ENCODE measurements around the gene EVL. TPM values are rescaled to one million over a fixed set of nuclear protein-coding genes. Genes with fewer than 3 reads are reported as not detected.
A peak's percentile ranks its signal among the peaks of the same experiment; 100 is the strongest.

The EVL gene
- total RNA-seq, 4 donors from 2014 or later = 22.8 to 86.4 (median 45.2) TPM

DNA sequence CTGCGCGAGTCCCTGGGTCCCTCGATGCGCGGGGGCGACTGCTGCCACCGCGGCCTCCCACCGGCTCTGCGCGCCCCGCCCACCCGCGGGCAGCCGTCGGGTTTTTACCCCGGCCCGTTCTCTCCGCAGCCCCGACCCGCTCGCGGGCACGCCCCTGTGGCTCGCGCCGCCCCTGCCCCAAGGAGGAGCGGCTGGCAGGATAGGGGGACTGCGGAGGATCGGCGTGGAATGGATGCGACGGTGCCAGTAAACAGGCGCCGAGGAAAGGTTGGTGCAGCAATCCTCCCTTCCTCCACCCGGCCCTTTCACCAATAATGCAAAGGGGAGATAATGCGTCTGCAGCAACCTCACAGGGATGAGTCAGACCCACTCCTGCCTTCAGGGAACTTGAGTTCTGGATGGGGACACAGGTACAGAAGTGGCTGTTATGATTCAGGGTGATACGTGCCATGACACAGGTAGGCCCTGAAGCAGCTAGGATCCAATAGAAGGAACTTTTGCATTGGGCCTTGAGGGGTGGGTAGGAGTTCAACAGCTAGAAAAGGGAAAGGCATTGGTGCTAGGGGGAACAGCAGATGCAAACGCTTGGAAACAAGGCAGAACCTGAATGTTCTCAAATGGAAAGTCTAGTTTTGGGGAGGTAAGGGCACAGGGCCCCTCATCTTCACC is 94.8 kb downstream of the EVL start:
- peaks cover 37% of the 10 kb centered on the region for H3K27me3 ChIP-seq
- no peak for TF ChIP-seq POLR2A (IDR thresholded peaks at IDR 0.05)
- TF ChIP-seq POLR2AphosphoS5 (IDR thresholded peaks at IDR 0.05) = no peak
- TF ChIP-seq, protein P1, sequence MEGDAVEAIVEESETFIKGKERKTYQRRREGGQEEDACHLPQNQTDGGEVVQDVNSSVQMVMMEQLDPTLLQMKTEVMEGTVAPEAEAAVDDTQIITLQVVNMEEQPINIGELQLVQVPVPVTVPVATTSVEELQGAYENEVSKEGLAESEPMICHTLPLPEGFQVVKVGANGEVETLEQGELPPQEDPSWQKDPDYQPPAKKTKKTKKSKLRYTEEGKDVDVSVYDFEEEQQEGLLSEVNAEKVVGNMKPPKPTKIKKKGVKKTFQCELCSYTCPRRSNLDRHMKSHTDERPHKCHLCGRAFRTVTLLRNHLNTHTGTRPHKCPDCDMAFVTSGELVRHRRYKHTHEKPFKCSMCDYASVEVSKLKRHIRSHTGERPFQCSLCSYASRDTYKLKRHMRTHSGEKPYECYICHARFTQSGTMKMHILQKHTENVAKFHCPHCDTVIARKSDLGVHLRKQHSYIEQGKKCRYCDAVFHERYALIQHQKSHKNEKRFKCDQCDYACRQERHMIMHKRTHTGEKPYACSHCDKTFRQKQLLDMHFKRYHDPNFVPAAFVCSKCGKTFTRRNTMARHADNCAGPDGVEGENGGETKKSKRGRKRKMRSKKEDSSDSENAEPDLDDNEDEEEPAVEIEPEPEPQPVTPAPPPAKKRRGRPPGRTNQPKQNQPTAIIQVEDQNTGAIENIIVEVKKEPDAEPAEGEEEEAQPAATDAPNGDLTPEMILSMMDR (IDR thresholded peaks at IDR 0.05) = no peak
- H3K27ac ChIP-seq = peak overlapping the region; percentile 72 to 87 (median 84)
- no peaks in the 10 kb centered on the region for H3K9me3 ChIP-seq
- H3K4me3 ChIP-seq = peak overlapping the region in 3 of 4 donors; percentile 40 to 55 (median 53)
- 10 to 60% methylated on average over 1 to 32 of the region's 39 CpGs for WGBS, 2 donors (ENCODE audit: low coverage in 1 of 2)
- peaks cover 7 to 38% (median 36%) of the 10 kb centered on the region in 4 donors for H3K4me1 ChIP-seq
- in situ Hi-C loops (cut with MboI; ENCODE audit: low pct_ligation_motif_present in 1 of 4, low pct_unique_long_range_greater_than_20kb in 1 of 4, low sequenced_read_pairs in 3 of 4) = no loop called here
- no peaks in the 10 kb centered on the region for H3K36me3 ChIP-seq
- intact Hi-C loops (cut with DNase I; ENCODE audit: low total_unique reads) = no loop called here
- no peak for DNase-seq

DNA sequence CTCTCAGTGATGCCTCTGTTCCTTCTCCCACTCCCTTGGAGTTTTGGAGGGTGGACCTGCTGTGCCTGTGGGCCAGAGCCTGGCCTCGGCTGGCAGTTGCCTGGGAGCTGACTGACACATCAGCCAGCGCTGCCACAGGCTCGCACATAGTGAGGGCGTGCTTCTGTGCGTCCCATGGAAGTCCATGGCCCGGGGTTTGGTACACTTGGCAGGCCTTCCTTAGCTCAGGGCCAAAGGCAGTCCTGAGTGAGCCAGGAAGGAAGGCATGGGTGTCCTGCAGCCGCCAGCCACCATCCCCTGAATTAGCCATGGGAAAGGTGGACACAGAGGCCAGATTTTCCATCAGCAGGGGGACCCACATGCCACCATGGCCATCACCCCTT is 95.3 kb downstream of the EVL start:
- H3K9me3 ChIP-seq = no peaks in the 10 kb centered on the region
- in situ Hi-C loops (cut with MboI; ENCODE audit: low pct_ligation_motif_present in 1 of 4, low pct_unique_long_range_greater_than_20kb in 1 of 4, low sequenced_read_pairs in 3 of 4) = no loop called here
- DNase-seq = no peak
- H3K4me3 ChIP-seq = no peak overlapping the region
- H3K4me1 ChIP-seq = peaks cover 7 to 37% (median 35%) of the 10 kb centered on the region in 4 donors
- intact Hi-C loops (cut with DNase I; ENCODE audit: low total_unique reads) = no loop called here
- H3K27ac ChIP-seq = no peak overlapping the region
- TF ChIP-seq POLR2AphosphoS5 (IDR thresholded peaks at IDR 0.05) (no peak), EP300 (IDR thresholded peaks at IDR 0.05; ENCODE audit: low read depth) (no peak), POLR2A (IDR thresholded peaks at IDR 0.05) (no peak)
- TF ChIP-seq, protein P1 (IDR thresholded peaks at IDR 0.05) = no peak
- WGBS, 2 donors (ENCODE audit: low coverage in 1 of 2) = 94% methylated on average over 6 of the region's 7 CpGs; no CpG with 5 or more reads in 1 of the 2 donors
- H3K27me3 ChIP-seq = peaks cover 37% of the 10 kb centered on the region
- H3K36me3 ChIP-seq = no peaks in the 10 kb centered on the region

DNA sequence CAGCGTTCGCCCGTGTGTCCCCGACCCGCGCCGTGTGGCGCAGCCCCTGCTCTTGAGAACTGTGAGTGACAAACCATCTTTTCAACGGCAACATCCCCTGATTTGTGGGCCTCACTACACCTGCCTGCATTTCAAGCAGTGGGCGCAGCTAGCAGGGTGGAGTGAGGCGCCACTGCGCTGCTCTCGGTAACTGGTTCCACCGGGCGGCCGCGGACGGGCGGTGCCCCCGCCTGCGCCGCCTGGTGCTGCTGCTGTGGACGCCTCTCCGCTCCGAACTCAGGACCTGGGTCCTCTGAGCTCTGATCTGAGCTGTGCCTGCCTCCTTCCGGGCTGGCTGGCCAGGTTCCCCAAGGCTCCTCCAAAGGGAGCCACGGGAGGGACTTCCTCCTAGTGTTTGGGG is 100.2 kb downstream of the EVL start:
- TF ChIP-seq, protein P1 (IDR thresholded peaks at IDR 0.05) = peak; percentile 10 to 59 (median 30)
- no peak for TF ChIP-seq POLR2AphosphoS5 (IDR thresholded peaks at IDR 0.05)
- in situ Hi-C loops (cut with MboI; ENCODE audit: low pct_ligation_motif_present in 1 of 4, low pct_unique_long_range_greater_than_20kb in 1 of 4, low sequenced_read_pairs in 3 of 4) = no loop called here
- H3K4me1 ChIP-seq = peaks cover 6 to 20% (median 15%) of the 10 kb centered on the region in 4 donors
- 50 to 57% methylated on average over 8 to 27 of the region's 27 CpGs for WGBS, 2 donors (ENCODE audit: low coverage in 1 of 2)
- peak; percentile 55 for DNase-seq
- intact Hi-C loops (cut with DNase I; ENCODE audit: low total_unique reads) = no loop called here
- no peak overlapping the region for H3K4me3 ChIP-seq
- H3K27ac ChIP-seq = no peak overlapping the region
- no peaks in the 10 kb centered on the region for H3K9me3 ChIP-seq
- H3K36me3 ChIP-seq = no peaks in the 10 kb centered on the region
- H3K27me3 ChIP-seq = peaks cover 22% of the 10 kb centered on the region

DNA sequence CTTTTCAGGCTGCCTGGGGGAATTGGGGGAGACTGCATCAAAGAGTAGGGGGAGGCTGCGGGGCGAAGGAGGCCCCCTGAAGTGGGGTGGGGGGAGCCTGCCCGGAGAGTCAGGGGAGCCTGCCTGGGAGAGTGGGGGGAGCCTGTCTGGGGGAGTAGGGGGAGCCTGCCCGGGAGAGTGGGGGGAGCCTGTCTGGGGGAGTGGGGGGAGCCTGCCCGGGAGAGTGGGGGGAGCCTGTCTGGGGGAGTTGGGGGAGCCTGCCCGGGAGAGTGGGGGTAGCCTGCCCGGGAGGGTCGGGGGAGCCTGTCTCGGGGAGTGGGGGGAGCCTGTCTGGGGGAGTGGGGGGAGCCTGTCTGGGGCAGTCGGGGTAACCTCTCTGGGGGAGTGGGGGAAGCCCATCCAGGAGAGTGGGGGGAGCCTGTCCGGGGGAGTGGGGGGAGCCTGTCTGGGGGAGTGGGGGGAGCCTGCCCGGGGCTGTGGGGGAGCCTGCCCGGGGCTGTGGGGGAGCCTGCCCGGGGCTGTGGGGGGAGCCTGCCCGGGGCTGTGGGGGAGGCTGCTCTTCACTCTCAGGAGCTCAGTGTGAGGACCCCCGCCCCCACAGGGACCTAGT is 100.7 kb downstream of the EVL start:
- no peaks in the 10 kb centered on the region for H3K36me3 ChIP-seq
- H3K9me3 ChIP-seq = no peaks in the 10 kb centered on the region
- 53% methylated on average over 3 of the region's 16 CpGs; no CpG with 5 or more reads in 1 of the 2 donors for WGBS, 2 donors (ENCODE audit: low coverage in 1 of 2)
- TF ChIP-seq, protein P1 (IDR thresholded peaks at IDR 0.05) = no peak
- no peak for TF ChIP-seq POLR2A (IDR thresholded peaks at IDR 0.05)
- TF ChIP-seq EP300 (IDR thresholded peaks at IDR 0.05; ENCODE audit: low read depth) = no peak
- TF ChIP-seq POLR2AphosphoS5 (IDR thresholded peaks at IDR 0.05) = no peak
- DNase-seq = no peak
- intact Hi-C loops (cut with DNase I; ENCODE audit: low total_unique reads) = no loop called here
- in situ Hi-C loops (cut with MboI; ENCODE audit: low pct_ligation_motif_present in 1 of 4, low pct_unique_long_range_greater_than_20kb in 1 of 4, low sequenced_read_pairs in 3 of 4) = no loop called here
- H3K4me1 ChIP-seq = peaks cover 6 to 20% (median 15%) of the 10 kb centered on the region in 4 donors
- peaks cover 16% of the 10 kb centered on the region for H3K27me3 ChIP-seq
- H3K27ac ChIP-seq = no peak overlapping the region
- peak overlapping the region in 3 of 4 donors; percentile 16 to 43 (median 18) for H3K4me3 ChIP-seq
